Ishikawa (cell line): ENCODE measurements around the gene FUNDC2.

ENCODE experiments used
- CEBPB ChIP-seq: IDR thresholded peaks from 2 replicates; pipeline ENCODE4 v1.6.1; 2012
- TCF12 ChIP-seq: IDR thresholded peaks from 2 replicates; pipeline ENCODE4 v1.6.1; 2012; ENCODE audit warnings: low read depth

DNA sequence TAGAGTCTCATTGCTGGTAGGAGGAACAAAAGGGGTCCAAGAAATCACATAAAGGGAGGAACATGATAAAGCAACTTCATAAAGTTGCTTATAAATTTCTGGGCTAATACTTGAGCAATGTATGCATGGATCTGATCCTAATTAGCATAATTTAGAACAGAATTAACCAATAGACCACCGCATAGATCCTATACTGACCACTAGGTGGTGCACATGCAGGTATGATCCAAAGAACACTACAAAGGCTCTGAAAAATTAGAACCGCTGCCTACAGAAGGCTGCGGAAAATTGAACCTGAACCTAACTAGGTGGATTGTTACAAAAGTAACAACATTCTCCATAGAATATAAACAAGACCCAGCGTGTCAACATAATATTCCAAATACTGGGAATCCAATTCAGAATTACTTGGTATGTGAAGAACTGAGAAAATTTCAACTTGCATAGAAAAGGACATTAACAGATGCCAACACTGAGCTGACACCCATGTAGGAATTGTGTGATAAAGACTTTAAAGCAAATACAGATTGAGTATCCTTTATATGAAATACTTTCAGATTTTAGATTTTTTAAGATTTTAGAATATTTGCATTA lies 67.9 kb downstream of the FUNDC2 start:
- TF ChIP-seq TCF12 (no peak), CEBPB (no peak)
